Measurements from ENCODE around the gene CCDC24. TPM values are rescaled to one million over a fixed set of nuclear protein-coding genes. Genes with fewer than 3 reads are reported as not detected.

Gene CCDC24
- total and polyA plus RNA-seq, 9 of the 15 experiments (the other 6 are each of a cell fraction or from before 2014, with no cell fraction given) = 0.31 to 4.5 (median 1.5) TPM

GRCh38 chr1:43990271-43991199 lies 864 bp upstream of the CCDC24 start (continued):
- TF ChIP-seq, protein P1, sequence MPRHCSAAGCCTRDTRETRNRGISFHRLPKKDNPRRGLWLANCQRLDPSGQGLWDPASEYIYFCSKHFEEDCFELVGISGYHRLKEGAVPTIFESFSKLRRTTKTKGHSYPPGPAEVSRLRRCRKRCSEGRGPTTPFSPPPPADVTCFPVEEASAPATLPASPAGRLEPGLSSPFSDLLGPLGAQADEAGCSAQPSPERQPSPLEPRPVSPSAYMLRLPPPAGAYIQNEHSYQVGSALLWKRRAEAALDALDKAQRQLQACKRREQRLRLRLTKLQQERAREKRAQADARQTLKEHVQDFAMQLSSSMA (CRISPR knock-in tag; IDR thresholded peaks at IDR 0.05) = no peak
- TF ChIP-seq ELK3 (CRISPR knock-in tag; IDR thresholded peaks at IDR 0.05) = no peak
- TF ChIP-seq EP300 (IDR thresholded peaks at IDR 0.05; ENCODE audit: low read length) = 0 out of 2 replicates have a peak, but pooled peaks have one; percentile 0
- no peak for TF ChIP-seq GABPB2 (CRISPR knock-in tag; conservative IDR thresholded peaks at IDR 0.05)
- no peak for TF ChIP-seq ZNF445 (CRISPR knock-in tag; IDR thresholded peaks at IDR 0.05; ENCODE audit: low read depth)
- no peak for TF ChIP-seq SP2 (IDR thresholded peaks at IDR 0.05; ENCODE audit: extremely low read depth, low read depth, low read length, poor library complexity, severe bottlenecking)
- no peak for TF ChIP-seq CBFB (CRISPR knock-in tag; IDR thresholded peaks at IDR 0.05)
- no peak for TF ChIP-seq HINFP (tag; conservative IDR thresholded peaks at IDR 0.05; ENCODE audit: low read depth)
- no peak for TF ChIP-seq ZNF311 (CRISPR knock-in tag; IDR thresholded peaks at IDR 0.05)
- TF ChIP-seq ZNF347 (CRISPR knock-in tag; IDR thresholded peaks at IDR 0.05; ENCODE audit: low read depth) = no peak
- no peak for TF ChIP-seq ZMIZ1 (IDR thresholded peaks at IDR 0.05; ENCODE audit: low read depth in 2 of 2, low read length in 2 of 2)
- no peak for TF ChIP-seq ZNF282 (CRISPR knock-in tag; IDR thresholded peaks at IDR 0.05)
- no peak for TF ChIP-seq BACH1 (tag; IDR thresholded peaks at IDR 0.05)
- no peak for TF ChIP-seq PTRF (tag; IDR thresholded peaks at IDR 0.05)
- no peak for TF ChIP-seq ZNF785 (CRISPR knock-in tag; IDR thresholded peaks at IDR 0.05)
- peak; percentile 12 for TF ChIP-seq ZFP36 (IDR thresholded peaks at IDR 0.05; ENCODE audit: low read depth, low read length, partially characterized antibody)
- TF ChIP-seq RAD21 (CRISPR knock-in tag; conservative IDR thresholded peaks at IDR 0.05 in 1 of 2, IDR thresholded peaks at IDR 0.05 in 1 of 2) = peak in 1 of 2 experiments; percentile 22; a peak in 1 of 4 replicates
- peak; percentile 60 for TF ChIP-seq POLR2G (IDR thresholded peaks at IDR 0.05; ENCODE audit: low read depth, low read length)
- no peak for TF ChIP-seq ILK (tag; IDR thresholded peaks at IDR 0.05; ENCODE audit: borderline replicate concordance, low read depth)
- TF ChIP-seq NR1H2 (CRISPR knock-in tag; IDR thresholded peaks at IDR 0.05) = no peak
